GM18873 (cell line): Measurements from ENCODE around the gene ZDHHC3.

ENCODE experiments used
- ATAC-seq: cut with Tn5 transposase; IDR thresholded peaks from one replicate; pipeline ENCODE4 v1.9.1; 2021; ENCODE audit warnings: mild to moderate bottlenecking, moderate library complexity, moderate number of reproducible peaks; ENCODE audit not compliant: unreplicated experiment, low FRiP score

ZDHHC3 gene

GRCh38 chr3:44903314-44903713, 72.7 kb downstream of the ZDHHC3 start:
- ATAC-seq: no peak

- ATAC-seq: no peak
Measured at GRCh38 chr3:44902628-44903027, 73.3 kb downstream of the ZDHHC3 start.

GRCh38 chr3:44899683-44900367, 76.1 kb downstream of the ZDHHC3 start:
- ATAC-seq: no peak

GRCh38 chr3:44896440-44896839, 79.5 kb downstream of the ZDHHC3 start:
- no peak for ATAC-seq

GRCh38 chr3:44894485-44894884, 81.5 kb downstream of the ZDHHC3 start:
- no peak for ATAC-seq

GRCh38 chr3:44893097-44893496, 82.9 kb downstream of the ZDHHC3 start:
- no peak for ATAC-seq

- ATAC-seq: no peak
Measured at GRCh38 chr3:44892689-44893088, 83.3 kb downstream of the ZDHHC3 start.

- ATAC-seq: no peak
Measured at GRCh38 chr3:44890852-44891251, 85.1 kb downstream of the ZDHHC3 start.

GRCh38 chr3:44890258-44890657, 85.7 kb downstream of the ZDHHC3 start:
- ATAC-seq: no peak

- ATAC-seq: no peak
Measured at GRCh38 chr3:44887101-44887500, 88.9 kb downstream of the ZDHHC3 start.

- ATAC-seq: no peak
Measured at GRCh38 chr3:44886561-44886960, 89.4 kb downstream of the ZDHHC3 start.

GRCh38 chr3:44885618-44886017, 90.4 kb downstream of the ZDHHC3 start:
- no peak for ATAC-seq

GRCh38 chr3:44883999-44884431, 92.0 kb downstream of the ZDHHC3 start:
- no peak for ATAC-seq

GRCh38 chr3:44883213-44883955, 92.6 kb downstream of the ZDHHC3 start:
- ATAC-seq: no peak

GRCh38 chr3:44880284-44880683, 95.7 kb downstream of the ZDHHC3 start:
- no peak for ATAC-seq

- no peak for ATAC-seq
Measured at GRCh38 chr3:44877333-44877732, 98.6 kb downstream of the ZDHHC3 start.

GRCh38 chr3:44875596-44875995, 100.4 kb downstream of the ZDHHC3 start:
- no peak for ATAC-seq
